GM12892 (cell line): ENCODE results near the gene WDR64.

ENCODE experiments used
- POLR2A ChIP-seq: IDR thresholded peaks from 2 replicates; pipeline ENCODE4 v1.6.1; 2011; ENCODE audit warnings: low read depth, low read length, control low read depth
- POLR2AphosphoS5 ChIP-seq: IDR thresholded peaks from 2 replicates; pipeline ENCODE4 v1.6.1; 2011; ENCODE audit warnings: low read depth, low read length, control low read depth

GRCh38 chr1:241644259-241644658, 7.8 kb upstream of the WDR64 start:
- TF ChIP-seq POLR2A (no peak), POLR2AphosphoS5 (no peak)
